DOHH2 (cell line): ENCODE results near the gene IL34.

Experiments used
- H3F3A ChIP-seq: fragments of 200-600 bp; sonication (generic), shearing (Covaris generic); 2 replicates; pipeline ENCODE4 v1.6.0; 2016; ENCODE audit warnings: antibody characterized with exemption, mild to moderate bottlenecking; ENCODE audit not compliant: control insufficient read depth, insufficient read depth
- H3K27ac ChIP-seq: fragments of 200-600 bp; sonication (generic); 2 replicates; pipeline ENCODE4 v1.5.1; 2014; ENCODE audit warnings: low read depth, mild to moderate bottlenecking, low read length, moderate library complexity
- H3K27me3 ChIP-seq: fragments of 200-600 bp; sonication (generic); 2 replicates; pipeline ENCODE4 v1.6.1; 2014; ENCODE audit warnings: mild to moderate bottlenecking, low read length, mixed read lengths; ENCODE audit not compliant: control insufficient read depth
- H3K36me3 ChIP-seq: fragments of 200-600 bp; sonication (generic); 2 replicates; pipeline ENCODE4 v1.6.1; 2014; ENCODE audit warnings: mild to moderate bottlenecking, low read length, moderate library complexity, mixed read lengths; ENCODE audit not compliant: control insufficient read depth
- H3K4me1 ChIP-seq: fragments of 200-600 bp; sonication (generic); 2 replicates; pipeline ENCODE4 v1.6.1; 2014; ENCODE audit warnings: mild to moderate bottlenecking, low read length, mixed read lengths; ENCODE audit not compliant: control insufficient read depth
- H3K4me2 ChIP-seq: fragments of 200-600 bp; sonication (generic); 2 replicates; pipeline ENCODE4 v1.6.0; 2014; ENCODE audit warnings: mild to moderate bottlenecking, low read length, moderate library complexity
- H3K4me3 ChIP-seq: fragments of 200-600 bp; sonication (generic); 2 replicates; pipeline ENCODE4 v1.5.1; 2014; ENCODE audit warnings: mild to moderate bottlenecking, low read length, mixed read lengths
- H3K79me2 ChIP-seq: fragments of 200-600 bp; sonication (generic); 2 replicates; pipeline ENCODE4 v1.6.1; 2014; ENCODE audit warnings: mild to moderate bottlenecking, low read length, mixed read lengths; ENCODE audit not compliant: control insufficient read depth
- H3K9me2 ChIP-seq: fragments of 200-600 bp; sonication (generic); replicated peaks from 2 replicates; pipeline ENCODE4 v1.6.1; 2014; ENCODE audit warnings: mild to moderate bottlenecking, low read length, mixed read lengths; ENCODE audit not compliant: control insufficient read depth
- H3K9me3 ChIP-seq: fragments of 200-600 bp; sonication (generic); 2 replicates; pipeline ENCODE4 v1.6.1; 2014; ENCODE audit warnings: antibody characterized with exemption, low read length, mixed read lengths; ENCODE audit not compliant: control insufficient read depth, insufficient read depth
- H4K20me1 ChIP-seq: fragments of 200-600 bp; sonication (generic); 2 replicates; pipeline ENCODE4 v1.6.0; 2014; ENCODE audit warnings: low read depth, mild to moderate bottlenecking, antibody characterized with exemption, low read length, moderate library complexity; ENCODE audit not compliant: control insufficient read depth, insufficient read depth
- EZH2phosphoT487 ChIP-seq: fragments of 200-600 bp; sonication (generic); IDR thresholded peaks from 2 replicates; pipeline ENCODE4 v1.6.1; 2017; ENCODE audit warnings: borderline replicate concordance, mild to moderate bottlenecking, antibody characterized with exemption, low read length, moderate library complexity, mixed read lengths
- TF ChIP-seq, protein P1 (sequence below): fragments of 200-600 bp; sonication (generic); IDR thresholded peaks from one replicate; pipeline ENCODE4 v1.5.1; 2014; ENCODE audit warnings: antibody characterized with exemption, mild to moderate bottlenecking, low read depth, low read length; ENCODE audit not compliant: poor library complexity, severe bottlenecking

Gene IL34

DNA sequence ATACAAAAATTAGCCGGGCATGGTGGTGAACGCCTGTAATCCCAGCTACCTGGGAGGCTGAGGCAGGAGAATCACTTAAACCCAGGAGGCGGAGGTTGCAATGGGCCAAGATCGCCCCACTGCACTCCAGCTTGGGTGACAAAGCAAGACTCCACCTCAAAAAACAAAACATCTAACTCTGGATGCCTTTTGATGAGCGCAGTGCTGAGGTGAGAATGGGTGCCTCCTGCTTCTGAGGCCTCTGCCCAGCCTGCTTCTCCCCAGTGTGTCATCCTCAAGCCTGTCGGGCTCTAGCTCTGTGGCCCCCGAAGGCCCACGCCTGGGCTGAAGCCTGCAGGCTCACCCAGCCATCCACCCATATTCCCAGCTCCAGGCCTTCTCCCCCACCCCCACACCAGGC, 50.0 kb downstream of the IL34 start:
- Histone ChIP-seq H4K20me1 (no peaks in the 10 kb centered on the region), H3K27ac (no peak overlapping the region), H3K4me1 (peaks cover 6% of the 10 kb centered on the region; the same call in 1 of the 2 replicates), H3F3A (no peaks in the 10 kb centered on the region), H3K79me2 (no peaks in the 10 kb centered on the region), H3K4me3 (no peak overlapping the region), H3K9me3 (no peaks in the 10 kb centered on the region), H3K9me2 (no peaks in the 10 kb centered on the region), H3K36me3 (no peaks in the 10 kb centered on the region), H3K27me3 (no peaks in the 10 kb centered on the region), H3K4me2 (no peak overlapping the region)
- no peak for TF ChIP-seq EZH2phosphoT487

DNA sequence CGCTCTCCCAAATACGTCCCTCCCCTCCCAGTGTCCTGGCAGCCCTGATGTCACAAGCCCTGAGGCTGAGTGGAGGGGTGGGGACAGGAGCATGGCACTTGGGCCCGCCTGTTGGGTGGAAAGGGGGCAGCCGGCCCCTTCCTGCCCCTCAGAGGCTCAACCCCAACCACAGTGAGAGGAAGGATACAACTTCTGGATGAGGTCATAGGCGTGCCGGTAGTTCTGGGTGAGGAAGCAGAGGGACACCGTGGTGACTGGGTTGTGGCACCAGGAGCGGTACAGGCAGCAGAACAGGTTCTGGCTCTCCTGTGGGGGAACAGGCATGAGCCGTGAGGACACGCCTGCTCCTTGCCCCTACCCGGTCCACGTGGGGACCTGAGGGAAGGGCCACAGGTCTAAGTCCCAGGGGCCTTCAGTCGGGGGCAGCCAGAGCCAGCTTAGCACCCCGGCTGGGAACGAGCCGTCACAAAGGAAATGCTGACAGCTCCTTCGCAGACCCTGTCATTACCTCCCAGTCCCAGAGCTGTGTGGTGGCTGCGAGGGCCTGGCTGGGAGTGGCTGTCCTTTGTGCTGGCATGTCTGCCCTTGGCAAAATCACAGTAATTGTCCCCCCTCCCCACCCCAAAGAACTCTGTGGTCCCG, 50.7 kb downstream of the IL34 start:
- Histone ChIP-seq H3K4me1 (peaks cover 6% of the 10 kb centered on the region; the same call in 1 of the 2 replicates), H3K4me2 (no peak overlapping the region), H3K9me2 (no peaks in the 10 kb centered on the region), H3K79me2 (no peaks in the 10 kb centered on the region), H3F3A (no peaks in the 10 kb centered on the region), H3K27me3 (no peaks in the 10 kb centered on the region), H3K4me3 (no peak overlapping the region), H3K27ac (no peak overlapping the region), H4K20me1 (no peaks in the 10 kb centered on the region), H3K36me3 (no peaks in the 10 kb centered on the region), H3K9me3 (no peaks in the 10 kb centered on the region)
- no peak for TF ChIP-seq EZH2phosphoT487
- TF ChIP-seq, protein P1, sequence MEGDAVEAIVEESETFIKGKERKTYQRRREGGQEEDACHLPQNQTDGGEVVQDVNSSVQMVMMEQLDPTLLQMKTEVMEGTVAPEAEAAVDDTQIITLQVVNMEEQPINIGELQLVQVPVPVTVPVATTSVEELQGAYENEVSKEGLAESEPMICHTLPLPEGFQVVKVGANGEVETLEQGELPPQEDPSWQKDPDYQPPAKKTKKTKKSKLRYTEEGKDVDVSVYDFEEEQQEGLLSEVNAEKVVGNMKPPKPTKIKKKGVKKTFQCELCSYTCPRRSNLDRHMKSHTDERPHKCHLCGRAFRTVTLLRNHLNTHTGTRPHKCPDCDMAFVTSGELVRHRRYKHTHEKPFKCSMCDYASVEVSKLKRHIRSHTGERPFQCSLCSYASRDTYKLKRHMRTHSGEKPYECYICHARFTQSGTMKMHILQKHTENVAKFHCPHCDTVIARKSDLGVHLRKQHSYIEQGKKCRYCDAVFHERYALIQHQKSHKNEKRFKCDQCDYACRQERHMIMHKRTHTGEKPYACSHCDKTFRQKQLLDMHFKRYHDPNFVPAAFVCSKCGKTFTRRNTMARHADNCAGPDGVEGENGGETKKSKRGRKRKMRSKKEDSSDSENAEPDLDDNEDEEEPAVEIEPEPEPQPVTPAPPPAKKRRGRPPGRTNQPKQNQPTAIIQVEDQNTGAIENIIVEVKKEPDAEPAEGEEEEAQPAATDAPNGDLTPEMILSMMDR = no peak

DNA sequence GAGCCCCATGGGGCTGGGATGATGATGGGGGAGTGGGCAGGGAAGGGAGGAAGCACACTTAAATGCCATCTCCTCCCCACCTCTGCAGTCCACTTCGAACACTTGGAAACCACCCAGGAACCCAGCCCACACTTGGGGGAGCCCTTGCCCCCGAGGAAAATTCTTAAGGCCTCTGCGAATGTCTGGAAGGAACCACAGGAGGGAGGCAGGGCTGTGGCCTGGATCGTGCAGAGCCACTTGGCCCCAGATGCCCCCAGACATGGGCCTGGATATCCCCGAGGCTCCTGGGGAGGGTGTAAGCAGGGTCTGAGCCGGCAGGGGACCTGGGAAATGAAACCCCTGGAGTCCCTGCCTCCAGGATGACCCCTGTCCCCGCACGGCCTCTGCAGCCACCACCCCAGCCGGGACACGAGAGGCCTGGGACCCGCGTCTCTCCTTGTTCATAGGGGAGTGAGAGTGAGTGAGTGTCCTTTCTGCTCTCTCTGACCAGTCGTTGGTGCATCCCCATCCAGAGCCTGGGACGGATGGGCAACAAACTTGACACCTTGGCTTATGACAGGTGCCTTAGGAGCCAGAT, 51.3 kb downstream of the IL34 start:
- H3K4me3 ChIP-seq = no peak overlapping the region
- no peak overlapping the region for H3K4me2 ChIP-seq
- no peaks in the 10 kb centered on the region for H3K79me2 ChIP-seq
- TF ChIP-seq EZH2phosphoT487 = no peak
- TF ChIP-seq, protein P1 = no peak
- H3K27ac ChIP-seq = no peak overlapping the region
- H3K27me3 ChIP-seq = no peaks in the 10 kb centered on the region
- H3K4me1 ChIP-seq = peaks cover 6% of the 10 kb centered on the region; the same call in 1 of the 2 replicates
- no peaks in the 10 kb centered on the region for H3K9me3 ChIP-seq
- H3K36me3 ChIP-seq = no peaks in the 10 kb centered on the region
- no peaks in the 10 kb centered on the region for H3F3A ChIP-seq
- H4K20me1 ChIP-seq = no peaks in the 10 kb centered on the region
- no peaks in the 10 kb centered on the region for H3K9me2 ChIP-seq

DNA sequence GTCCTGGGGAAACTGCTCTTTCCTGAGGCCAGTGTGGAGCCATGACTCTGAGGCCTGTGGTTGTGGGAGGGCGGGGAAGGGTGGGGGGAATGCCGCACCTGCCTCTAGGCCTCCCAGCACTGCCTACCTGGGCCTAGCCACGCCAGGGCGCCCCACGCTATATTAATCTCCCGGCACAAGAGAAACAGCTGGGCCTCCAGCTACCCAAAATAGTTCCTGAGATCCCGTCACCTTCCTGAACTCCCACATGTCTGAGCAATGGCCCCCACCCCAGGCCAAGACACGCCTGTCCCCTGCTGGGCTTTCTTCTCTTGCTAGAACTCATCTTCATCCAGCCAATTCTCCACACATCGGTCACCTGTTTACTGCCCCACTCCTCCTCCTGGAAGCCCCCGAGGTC, 52.5 kb downstream of the IL34 start:
- no peaks in the 10 kb centered on the region for H4K20me1 ChIP-seq
- H3K27me3 ChIP-seq = no peaks in the 10 kb centered on the region
- H3K9me2 ChIP-seq = no peaks in the 10 kb centered on the region
- H3K79me2 ChIP-seq = no peaks in the 10 kb centered on the region
- no peak overlapping the region for H3K27ac ChIP-seq
- H3K4me2 ChIP-seq = no peak overlapping the region
- H3K4me3 ChIP-seq = no peak overlapping the region
- no peaks in the 10 kb centered on the region for H3K9me3 ChIP-seq
- H3K36me3 ChIP-seq = no peaks in the 10 kb centered on the region
- H3F3A ChIP-seq = no peaks in the 10 kb centered on the region
- TF ChIP-seq, protein P1 = no peak
- no peak for TF ChIP-seq EZH2phosphoT487
- peaks cover 6% of the 10 kb centered on the region; the same call in 1 of the 2 replicates for H3K4me1 ChIP-seq
